ENCODE measurements around the gene CSNK1G2. TPM values are rescaled to one million over a fixed set of nuclear protein-coding genes. Genes with fewer than 3 reads are reported as not detected.

The CSNK1G2 gene
- total RNA-seq, 1 donor from 2014 or later = 58.4 TPM

DNA sequence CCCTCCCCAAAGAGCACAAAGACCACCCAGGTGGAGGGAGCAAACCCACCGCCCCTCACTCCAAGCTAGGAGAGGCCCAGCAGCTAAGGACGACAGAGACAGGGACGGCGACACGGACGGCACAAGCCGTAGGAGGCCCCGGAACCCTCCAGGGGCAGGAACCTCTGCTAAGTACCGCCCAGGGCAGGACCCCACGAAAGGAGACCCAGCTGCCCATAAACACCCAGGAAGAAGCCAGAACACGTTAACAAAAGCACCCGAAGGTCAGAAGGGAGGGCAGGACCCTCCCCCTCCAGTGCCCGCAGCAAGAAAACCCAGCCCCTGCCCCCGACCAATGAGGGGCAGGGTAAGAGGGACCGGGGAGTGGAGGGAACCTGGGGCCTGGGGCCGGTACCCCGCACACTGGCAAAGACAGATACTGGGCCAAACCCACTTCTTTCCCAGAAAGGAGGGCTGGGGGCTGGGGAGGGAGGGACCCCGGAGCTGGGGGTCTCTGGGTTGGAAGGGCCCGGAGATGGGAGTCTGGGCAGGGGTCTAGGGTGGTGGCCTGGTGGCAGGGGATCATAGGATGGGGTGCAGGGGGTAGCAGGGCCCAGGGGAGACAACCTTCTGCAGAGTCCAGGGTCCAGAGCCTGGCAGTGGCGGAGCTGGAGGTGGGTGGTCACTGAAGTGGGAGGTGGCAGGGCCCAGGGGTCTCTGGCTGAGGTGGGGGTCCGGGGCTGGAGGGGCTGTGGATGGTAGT, 72.1 kb downstream of the CSNK1G2 start:
- Histone ChIP-seq H3K27me3 (ENCODE audit: control insufficient read depth, insufficient read depth, low read length) (no peaks in the 10 kb centered on the region), H3K36me3 (ENCODE audit: control insufficient read depth, insufficient read depth, low read length) (peaks cover 4% of the 10 kb centered on the region), H3K4me3 (ENCODE audit: low read depth, low read length) (no peak overlapping the region)
- no peak for DNase-seq (ENCODE audit: low read depth)
- TF ChIP-seq, protein P1, sequence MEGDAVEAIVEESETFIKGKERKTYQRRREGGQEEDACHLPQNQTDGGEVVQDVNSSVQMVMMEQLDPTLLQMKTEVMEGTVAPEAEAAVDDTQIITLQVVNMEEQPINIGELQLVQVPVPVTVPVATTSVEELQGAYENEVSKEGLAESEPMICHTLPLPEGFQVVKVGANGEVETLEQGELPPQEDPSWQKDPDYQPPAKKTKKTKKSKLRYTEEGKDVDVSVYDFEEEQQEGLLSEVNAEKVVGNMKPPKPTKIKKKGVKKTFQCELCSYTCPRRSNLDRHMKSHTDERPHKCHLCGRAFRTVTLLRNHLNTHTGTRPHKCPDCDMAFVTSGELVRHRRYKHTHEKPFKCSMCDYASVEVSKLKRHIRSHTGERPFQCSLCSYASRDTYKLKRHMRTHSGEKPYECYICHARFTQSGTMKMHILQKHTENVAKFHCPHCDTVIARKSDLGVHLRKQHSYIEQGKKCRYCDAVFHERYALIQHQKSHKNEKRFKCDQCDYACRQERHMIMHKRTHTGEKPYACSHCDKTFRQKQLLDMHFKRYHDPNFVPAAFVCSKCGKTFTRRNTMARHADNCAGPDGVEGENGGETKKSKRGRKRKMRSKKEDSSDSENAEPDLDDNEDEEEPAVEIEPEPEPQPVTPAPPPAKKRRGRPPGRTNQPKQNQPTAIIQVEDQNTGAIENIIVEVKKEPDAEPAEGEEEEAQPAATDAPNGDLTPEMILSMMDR (IDR thresholded peaks at IDR 0.05; ENCODE audit: insufficient read depth, low read length, severe bottlenecking) = no peak
- FAIRE-seq = no peak

DNA sequence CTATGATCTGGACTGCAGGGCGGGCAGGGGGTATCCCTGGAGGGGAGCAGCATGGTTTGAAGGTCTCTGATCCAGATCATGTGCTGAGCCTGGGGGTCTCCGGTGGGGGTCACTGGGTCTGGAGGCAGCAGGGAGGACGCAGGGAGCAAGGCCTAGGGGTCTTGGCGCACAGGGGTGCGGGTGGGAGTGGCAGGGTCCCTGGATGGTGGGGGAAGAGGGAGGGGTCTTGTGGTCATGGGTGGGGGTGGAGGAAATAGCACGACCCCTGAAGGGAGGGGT, 72.7 kb downstream of the CSNK1G2 start:
- Histone ChIP-seq H3K36me3 (ENCODE audit: control insufficient read depth, insufficient read depth, low read length) (peaks cover 4% of the 10 kb centered on the region), H3K27me3 (ENCODE audit: control insufficient read depth, insufficient read depth, low read length) (no peaks in the 10 kb centered on the region), H3K4me3 (ENCODE audit: low read depth, low read length) (no peak overlapping the region)
- TF ChIP-seq, protein P1 (IDR thresholded peaks at IDR 0.05; ENCODE audit: insufficient read depth, low read length, severe bottlenecking) = no peak
- FAIRE-seq (no peak), DNase-seq (ENCODE audit: low read depth) (no peak)

DNA sequence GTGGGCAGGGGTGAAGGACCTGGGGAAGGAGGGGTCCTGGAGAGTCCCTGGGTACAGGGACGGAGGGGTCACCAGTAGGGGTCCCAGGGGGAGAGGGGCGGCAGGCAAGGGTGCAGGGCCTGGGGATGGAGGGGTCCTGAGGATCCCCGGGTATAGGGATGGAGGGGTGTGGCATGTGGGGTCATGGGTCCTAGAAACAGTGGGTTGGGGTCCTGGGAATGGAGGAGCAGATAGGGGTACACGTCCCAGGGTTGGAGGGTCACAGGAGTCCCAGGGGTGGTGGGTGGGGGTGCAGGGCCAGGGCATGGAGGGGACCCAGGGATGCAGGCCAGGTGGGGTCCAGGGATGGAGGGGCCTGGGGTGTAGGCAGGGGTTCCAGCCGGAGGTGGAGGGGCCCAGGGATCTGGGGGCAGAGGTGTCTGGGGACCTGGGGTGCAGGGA, 73.2 kb downstream of the CSNK1G2 start:
- Histone ChIP-seq H3K36me3 (ENCODE audit: control insufficient read depth, insufficient read depth, low read length) (peaks cover 4% of the 10 kb centered on the region), H3K4me3 (ENCODE audit: low read depth, low read length) (no peak overlapping the region), H3K27me3 (ENCODE audit: control insufficient read depth, insufficient read depth, low read length) (no peaks in the 10 kb centered on the region)
- no peak for DNase-seq (ENCODE audit: low read depth)
- no peak for FAIRE-seq
- TF ChIP-seq, protein P1 (IDR thresholded peaks at IDR 0.05; ENCODE audit: insufficient read depth, low read length, severe bottlenecking) = no peak

DNA sequence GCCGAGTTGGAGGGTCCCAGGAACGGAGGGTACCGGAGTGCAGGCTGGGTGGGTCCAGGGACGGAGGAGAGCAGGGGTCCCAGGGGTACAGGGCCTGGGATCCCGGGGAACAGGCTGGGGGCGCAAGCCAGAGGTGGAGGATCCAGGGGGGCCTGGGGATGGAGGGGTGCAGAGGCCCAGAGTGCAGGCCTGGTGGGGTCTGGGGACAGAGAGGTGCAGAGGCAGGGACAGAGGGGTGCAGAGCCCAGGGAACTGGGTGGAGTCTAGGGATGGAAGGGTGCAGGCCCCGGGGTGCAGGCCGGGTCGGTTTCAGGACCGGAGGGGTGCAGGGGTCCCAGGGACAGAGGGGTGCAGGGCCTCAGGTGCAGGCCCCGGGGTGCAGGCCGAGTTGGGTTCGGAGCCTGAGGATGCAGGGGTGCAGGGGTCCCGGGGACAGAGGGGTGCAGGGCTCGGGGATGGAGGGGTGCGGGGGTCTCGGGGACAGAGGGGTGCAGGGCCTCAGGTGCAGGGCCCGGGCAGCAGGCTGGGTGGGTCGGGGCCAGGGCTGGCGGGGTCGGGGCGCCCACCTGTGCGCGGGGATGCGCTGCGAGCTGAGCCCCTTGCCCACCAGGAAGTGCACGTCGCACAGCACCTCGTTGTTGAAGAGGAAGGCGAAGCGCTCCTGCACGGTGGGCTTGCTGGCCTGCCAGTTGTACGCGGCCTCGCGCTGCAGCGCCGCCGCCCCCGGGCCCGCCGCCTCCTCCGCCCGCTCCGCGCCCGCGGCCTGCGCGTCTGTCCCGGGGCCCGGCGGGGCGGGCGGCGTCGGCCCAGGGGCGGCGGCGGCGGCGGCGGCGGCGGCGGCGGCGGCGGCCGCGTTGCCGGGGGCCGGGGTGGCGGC, 74.0 kb downstream of the CSNK1G2 start:
- H3K27me3 ChIP-seq (ENCODE audit: control insufficient read depth, insufficient read depth, low read length) = no peaks in the 10 kb centered on the region
- FAIRE-seq = no peak
- peak overlapping the region; percentile 85 for H3K4me3 ChIP-seq (ENCODE audit: low read depth, low read length)
- peaks cover 4% of the 10 kb centered on the region for H3K36me3 ChIP-seq (ENCODE audit: control insufficient read depth, insufficient read depth, low read length)
- no peak for DNase-seq (ENCODE audit: low read depth)
- TF ChIP-seq, protein P1 (IDR thresholded peaks at IDR 0.05; ENCODE audit: insufficient read depth, low read length, severe bottlenecking) = no peak

DNA sequence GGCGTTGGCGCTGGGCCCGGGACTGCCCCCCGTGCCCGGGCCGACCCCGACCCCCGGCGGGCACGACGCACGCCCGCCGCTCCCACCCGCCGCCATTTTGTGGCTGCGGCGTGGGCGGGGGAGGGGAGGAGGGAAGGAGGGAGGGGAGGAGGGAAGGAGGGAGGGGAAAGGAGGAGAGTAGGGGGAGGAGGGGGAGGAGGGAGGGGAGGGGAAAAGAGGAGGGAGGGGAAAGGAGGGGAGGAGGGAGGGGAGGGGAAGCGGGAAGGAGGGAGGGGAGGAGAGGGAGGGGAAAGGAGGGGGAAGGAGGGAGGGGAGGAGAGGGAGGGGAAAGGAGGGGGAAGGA, 74.6 kb downstream of the CSNK1G2 start, which contains the start of gene BTBD2:
Gene BTBD2, minus strand, starts transcription at position 107 of the 343 bp plus-strand sequence. Its CDS starts 11 bp downstream, at position 96.
- H3K36me3 ChIP-seq (ENCODE audit: control insufficient read depth, insufficient read depth, low read length) = peaks cover 4% of the 10 kb centered on the region
- no peaks in the 10 kb centered on the region for H3K27me3 ChIP-seq (ENCODE audit: control insufficient read depth, insufficient read depth, low read length)
- TF ChIP-seq, protein P1 (IDR thresholded peaks at IDR 0.05; ENCODE audit: insufficient read depth, low read length, severe bottlenecking) = no peak
- DNase-seq (ENCODE audit: low read depth) = peak; percentile 23
- FAIRE-seq = no peak
- peak within 1 kb of the TSS; percentile 85 for H3K4me3 ChIP-seq (ENCODE audit: low read depth, low read length)

Measured in bronchial epithelial cell (primary cell).